HG03108 (cell line): ENCODE measurements around the gene IPO7.
"Not testable (repeated sequence)": the region's sequence is repeated elsewhere in the genome, so short reads cannot be mapped to it uniquely, and the experiment has no call there.

ENCODE experiments used
- ATAC-seq: cut with Tn5 transposase; IDR thresholded peaks from one replicate; pipeline ENCODE4 v1.9.1; 2021; ENCODE audit warnings: moderate library complexity; ENCODE audit not compliant: unreplicated experiment

Gene IPO7

GRCh38 chr11:9397746-9398680, 13.6 kb downstream of the IPO7 start:
- ATAC-seq, result no peak

DNA sequence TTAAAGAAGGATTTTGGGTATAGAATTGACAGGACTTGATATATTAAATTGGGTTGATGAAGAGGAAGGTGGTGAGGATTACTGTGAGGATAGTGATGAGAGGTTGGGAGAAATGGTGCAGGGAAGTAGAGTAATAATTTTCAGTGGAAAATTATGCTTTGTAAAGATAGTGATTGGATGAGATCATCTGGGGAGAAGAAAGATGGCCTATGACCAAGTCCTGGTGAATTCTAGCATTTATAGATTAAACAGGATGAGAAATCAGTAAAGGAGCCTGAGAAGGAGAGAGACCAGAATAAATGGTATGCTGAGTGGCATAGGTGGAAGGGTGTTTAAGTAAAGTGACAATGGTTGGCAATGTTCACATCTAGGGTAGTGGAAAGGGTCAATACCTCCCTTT, 15.0 kb downstream of the IPO7 start:
- no peak for ATAC-seq

GRCh38 chr11:9401884-9402283, 17.4 kb downstream of the IPO7 start:
- ATAC-seq, result not testable (repeated sequence)

DNA sequence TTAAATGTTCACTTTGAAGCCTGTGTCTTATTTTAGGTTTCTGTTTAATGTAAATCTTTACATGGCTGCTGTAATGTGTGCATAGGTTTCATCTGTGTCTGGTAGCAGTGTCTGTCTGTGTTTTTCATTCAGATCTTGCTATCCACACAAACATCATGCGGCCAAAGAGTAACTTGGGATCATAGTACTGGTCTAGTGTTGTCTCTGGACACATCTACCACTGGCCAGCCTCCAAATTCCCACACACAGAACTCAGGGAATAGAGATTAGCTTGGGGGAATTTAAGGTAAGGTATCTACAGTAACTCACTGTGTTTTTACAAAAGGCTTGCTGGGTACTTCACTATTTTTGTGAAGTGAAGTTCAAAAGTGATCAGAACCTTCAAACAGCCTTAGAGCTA, 44.3 kb downstream of the IPO7 start:
- ATAC-seq, result no peak

GRCh38 chr11:9438611-9439010, 54.2 kb downstream of the IPO7 start:
- ATAC-seq, result no peak

DNA sequence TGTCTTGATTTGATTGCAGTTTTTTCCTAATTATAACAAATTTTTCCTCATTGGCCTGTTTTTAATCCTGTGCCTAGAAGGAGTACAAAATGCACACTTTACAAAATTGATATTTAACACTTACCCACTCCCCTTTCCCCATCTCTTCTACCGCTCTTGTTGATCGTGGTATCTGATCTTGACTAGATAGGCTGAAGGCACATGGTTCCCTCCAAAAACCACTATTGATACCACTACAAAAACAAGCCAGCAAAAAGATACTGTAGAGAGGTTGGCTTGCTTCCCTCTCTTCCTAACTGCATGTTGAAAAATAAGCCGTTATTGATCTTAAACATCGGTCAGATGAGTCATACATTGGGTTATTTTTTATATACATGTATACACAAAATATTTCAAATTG, 61.8 kb downstream of the IPO7 start:
- ATAC-seq, result no peak

GRCh38 chr11:9448576-9449352, 64.3 kb downstream of the IPO7 start:
- no peak for ATAC-seq

DNA sequence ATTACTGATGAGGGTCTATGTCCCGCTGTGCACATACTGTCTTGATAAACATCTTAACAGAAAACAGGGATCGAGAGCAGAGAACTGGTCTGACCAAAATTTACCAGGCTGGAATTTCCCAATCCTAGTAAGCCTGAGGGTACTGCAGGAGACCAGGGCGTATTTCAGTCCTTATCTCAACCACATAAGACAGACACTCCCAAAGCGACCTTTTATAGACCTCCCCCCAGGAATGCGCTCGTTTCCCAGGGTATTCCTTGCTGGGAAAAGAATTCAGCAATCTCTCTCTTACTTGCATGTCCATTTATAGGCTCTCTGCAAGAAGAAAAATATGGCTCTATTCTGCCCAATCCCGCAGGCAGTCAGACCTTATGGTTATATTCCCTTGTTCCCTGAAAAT, 67.6 kb downstream of the IPO7 start:
- ATAC-seq, result not testable (repeated sequence)

DNA sequence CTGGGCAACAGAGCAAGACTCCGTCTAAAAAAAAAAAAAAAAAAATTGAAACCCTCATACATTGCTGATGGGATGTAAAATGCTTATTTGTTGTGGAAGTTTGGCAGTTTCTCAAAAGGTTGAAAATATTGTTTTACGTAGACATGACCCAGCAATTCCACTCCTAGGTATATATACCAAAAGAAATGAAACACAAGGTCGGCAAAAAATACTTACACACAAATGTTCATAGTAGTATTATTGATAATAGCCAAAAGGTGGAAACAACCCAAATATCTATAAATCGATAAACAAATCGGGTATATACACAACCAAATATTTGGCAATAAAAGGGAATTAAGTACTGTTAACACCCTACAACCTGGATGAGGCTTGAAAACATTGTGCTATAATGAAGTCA, 71.3 kb downstream of the IPO7 start:
- ATAC-seq, result no peak

GRCh38 chr11:9459667-9460321, 75.3 kb downstream of the IPO7 start:
- no peak for ATAC-seq

DNA sequence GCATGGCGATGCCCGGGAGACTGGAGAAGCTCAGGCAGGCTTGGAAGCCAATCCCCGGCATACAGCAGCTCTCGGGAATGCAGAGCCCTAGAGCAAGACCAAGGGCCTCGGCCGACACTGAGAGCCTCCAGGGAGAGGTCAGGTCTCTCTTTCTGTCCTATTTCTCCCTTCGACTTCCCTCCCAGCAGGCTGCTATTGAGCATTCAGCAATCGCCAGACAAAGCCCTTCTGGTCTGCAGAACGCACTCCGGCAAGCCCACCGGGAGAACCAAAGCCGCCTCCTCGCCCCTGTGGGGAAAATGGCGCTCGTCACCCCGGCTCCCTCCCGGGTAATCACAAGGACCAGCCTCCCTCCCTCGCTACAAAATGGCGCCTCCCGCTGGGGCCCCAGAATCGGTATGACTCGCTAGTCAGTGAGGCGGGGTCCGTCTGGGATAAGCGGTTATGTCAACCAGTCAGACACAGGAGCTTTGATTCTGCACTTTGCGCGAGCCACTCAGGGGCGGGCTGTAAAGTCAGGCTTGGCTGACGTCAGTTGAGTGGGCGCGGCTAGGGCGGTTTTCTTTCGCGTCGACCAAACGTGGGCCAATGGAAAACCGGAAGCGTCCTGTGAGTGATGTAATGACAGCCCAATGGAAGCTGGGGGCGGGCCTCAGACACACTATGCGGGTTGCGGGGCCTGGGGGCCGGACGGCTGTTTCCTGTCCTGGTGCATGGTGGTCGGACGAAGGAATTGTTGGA, 76.0 kb downstream of the IPO7 start, which contains the start of gene ZNF143:
TSS of gene ZNF143 (plus strand) at position 691 of the 741 bp plus-strand sequence. CDS start 10,297 bp downstream, outside the sequence.
- peak; percentile 86 for ATAC-seq

GRCh38 chr11:9461063-9461759, 76.8 kb downstream of the IPO7 start:
- peak; percentile 49 for ATAC-seq

- ATAC-seq, result no peak
These were observed 77.3 kb downstream of the IPO7 start for GRCh38 chr11:9461760-9462134.

GRCh38 chr11:9462172-9462799, 77.8 kb downstream of the IPO7 start:
- no peak for ATAC-seq

GRCh38 chr11:9462806-9463537, 78.5 kb downstream of the IPO7 start:
- ATAC-seq, result no peak

- no peak for ATAC-seq
These were observed 86.3 kb downstream of the IPO7 start for GRCh38 chr11:9470765-9471164.

- ATAC-seq, result no peak
These were observed 89.0 kb downstream of the IPO7 start for GRCh38 chr11:9473408-9473807.

GRCh38 chr11:9479899-9480298, 95.4 kb downstream of the IPO7 start:
- no peak for ATAC-seq
